OCI-M2 (cell line): ENCODE results near the gene NIT2.
"Not testable (repeated sequence)": the region's sequence is repeated elsewhere in the genome, so short reads cannot be mapped to it uniquely, and the experiment has no call there.

Experiments used
- DNase-seq: peaks from one replicate; lab custom pipeline; 2025; ENCODE audit not compliant: unreplicated experiment; lab: John Stamatoyannopoulos, UW

Gene NIT2, protein sequence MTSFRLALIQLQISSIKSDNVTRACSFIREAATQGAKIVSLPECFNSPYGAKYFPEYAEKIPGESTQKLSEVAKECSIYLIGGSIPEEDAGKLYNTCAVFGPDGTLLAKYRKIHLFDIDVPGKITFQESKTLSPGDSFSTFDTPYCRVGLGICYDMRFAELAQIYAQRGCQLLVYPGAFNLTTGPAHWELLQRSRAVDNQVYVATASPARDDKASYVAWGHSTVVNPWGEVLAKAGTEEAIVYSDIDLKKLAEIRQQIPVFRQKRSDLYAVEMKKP

DNA sequence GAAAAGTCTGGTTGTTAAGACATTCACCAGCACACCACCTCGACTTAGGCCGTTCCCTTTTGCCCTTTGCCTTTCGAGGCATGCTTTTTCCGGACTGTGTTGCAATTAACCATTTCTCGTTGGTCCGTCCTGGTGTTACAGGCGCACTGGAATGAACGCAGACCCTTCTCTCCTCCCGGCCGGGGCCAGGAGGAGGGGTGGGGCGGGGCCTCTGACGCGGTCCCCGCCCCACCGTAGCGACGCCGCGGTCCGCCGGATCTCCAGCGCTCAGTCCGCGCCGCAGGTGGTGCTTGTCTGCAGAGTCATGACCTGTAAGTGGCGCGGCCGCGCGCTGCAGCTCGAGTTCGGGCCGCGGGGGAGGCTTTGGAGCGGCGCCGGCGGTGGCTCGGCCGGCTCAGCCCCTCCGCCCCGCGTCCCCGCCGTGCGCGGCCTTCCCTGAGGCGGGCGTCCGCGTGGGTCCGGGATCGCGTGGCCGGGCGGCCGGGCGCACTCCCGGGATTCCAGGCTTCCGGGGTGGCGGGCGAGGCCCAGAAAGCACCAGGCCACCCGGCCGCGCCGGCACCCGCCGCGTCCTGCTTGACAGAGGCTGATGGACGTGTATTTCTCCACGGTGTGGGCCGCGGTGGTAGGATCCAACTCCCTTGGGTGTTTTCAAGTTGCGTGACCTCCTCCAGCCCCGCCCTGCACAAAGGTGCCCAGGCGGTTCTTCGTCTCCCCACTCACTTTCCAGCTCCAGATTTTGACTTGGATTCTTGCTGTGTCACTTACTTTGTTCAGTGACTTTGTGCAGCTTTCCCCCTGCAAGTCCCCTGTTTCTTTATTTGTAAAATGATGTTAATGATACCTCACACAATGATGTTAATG, at the start of gene NIT2:
TSS of gene NIT2 (plus strand) at position 270 of the 864 bp plus-strand sequence. CDS start at position 305, 35 bp downstream.
- peak; percentile 38 for DNase-seq

DNA sequence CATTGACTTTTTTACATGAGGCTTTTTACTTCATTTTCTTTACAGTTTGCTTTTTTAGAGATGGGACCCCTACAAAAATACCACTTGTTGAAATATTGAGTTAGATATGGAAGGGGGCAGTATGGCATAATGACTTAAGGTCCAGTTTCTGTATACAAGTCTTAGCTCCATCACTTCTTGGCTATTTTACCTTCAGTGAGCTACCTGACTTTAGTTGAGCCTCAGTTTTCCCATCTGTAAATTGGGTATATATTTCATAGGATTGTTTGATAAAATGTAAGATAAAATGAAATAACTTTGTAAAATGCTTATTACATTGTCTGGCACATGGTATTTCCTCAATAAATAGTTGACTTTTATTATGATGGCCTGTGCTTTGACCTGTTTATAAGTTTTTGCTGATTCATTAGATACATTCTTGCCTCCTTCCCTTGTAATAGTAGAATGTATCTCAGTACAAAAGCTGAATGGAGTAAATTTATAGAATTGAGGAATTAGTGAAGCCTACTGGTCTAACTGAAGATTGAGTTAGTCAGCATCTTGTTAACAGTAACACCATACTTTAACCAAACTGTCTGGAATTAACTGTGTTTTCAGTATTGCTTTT, 46.2 kb upstream of the NIT2 start:
- no peak for DNase-seq

DNA sequence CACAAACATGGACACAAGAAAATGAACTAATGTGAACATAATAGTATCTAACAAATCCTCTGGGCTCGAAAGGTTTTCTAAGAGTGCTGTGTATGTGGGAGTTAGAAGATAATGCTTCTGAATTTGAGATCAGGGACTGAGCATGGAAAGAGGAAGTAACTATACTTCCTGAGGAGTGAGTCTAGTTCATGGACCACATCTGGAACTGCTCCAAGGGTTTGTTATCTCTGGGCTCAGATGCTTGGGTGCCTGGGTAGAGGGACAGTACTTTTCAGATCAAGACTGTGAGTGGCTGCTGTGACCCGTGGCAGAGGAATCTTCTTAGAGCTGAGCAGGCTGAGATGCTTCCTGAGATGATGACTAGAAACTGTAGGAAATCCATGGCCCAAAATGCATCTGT, 45.2 kb upstream of the NIT2 start:
- peak; percentile 75 for DNase-seq

DNA sequence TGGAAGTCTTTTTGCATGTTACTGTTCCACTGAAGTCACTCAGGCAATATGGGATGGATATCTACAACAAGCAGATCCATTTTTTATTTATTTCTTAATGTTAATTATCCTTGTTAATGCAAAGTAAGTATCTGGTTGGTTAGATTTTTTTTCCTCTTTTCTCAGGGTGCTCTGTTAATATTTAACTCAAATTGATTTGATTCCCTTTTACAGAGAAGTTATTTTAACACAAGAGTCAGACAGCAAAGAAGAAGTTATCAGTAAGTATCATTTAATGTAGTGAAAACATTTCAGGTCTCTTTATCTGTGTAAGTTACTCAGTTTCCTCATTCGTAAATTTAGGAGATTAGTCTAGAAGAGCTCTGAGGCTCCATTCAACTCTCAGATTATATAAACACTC, 39.5 kb upstream of the NIT2 start:
- no peak for DNase-seq

DNA sequence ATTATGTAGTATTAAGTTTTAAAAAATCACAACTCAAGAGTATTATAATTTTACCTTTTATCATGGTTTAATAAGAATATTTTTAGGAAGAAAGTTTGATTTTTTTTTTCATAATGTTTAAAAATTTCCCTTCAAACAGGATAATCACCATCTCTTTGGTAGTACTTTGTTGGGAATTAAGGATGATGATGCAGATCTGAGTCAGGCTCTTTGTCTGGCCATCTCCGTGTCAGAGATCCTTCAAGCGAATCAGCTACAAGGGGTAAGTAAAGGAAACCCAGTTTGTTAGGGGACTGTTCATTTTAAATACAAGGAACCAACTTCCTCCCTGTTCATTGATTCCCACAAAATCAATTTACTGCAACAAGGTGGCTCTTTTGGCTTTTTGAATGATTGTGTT, 36.8 kb upstream of the NIT2 start:
- DNase-seq, result no peak

DNA sequence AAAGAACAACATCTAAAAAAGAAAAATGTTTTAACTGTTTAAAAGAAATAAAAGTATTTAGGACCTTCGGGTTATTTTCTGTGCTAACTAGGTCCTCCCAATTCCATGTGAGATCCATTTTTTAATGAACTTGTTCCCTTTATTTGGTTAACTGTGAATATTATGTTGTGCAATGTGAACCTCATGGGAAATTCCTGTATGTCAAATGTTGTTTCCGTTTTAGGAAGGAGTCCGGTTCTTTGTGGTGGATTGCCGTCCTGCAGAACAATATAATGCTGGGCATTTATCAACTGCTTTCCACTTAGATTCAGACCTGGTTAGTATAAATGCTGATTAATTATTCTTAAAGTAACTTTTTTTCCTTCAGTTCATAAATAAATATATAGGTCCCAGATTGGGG, 35.5 kb upstream of the NIT2 start:
- DNase-seq, result no peak

DNA sequence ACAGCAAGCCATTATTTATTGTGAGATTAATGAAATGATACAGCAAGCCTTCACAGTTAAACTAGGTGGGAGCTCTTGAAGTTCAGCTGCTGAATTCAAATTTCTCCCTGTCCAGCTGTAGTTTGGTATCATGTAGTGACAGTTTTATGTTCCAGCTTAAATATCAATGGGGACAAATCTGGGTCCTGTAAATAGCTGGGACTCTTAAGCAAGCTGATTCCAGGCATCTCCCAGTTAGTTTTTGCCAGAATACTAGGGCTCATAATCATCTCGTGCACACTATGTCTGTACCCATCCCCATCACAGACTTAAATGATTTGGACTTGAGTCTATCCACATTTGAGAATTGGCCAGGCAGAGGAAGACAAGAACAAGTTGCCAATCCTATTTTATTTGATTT, 27.9 kb upstream of the NIT2 start:
- DNase-seq, result no peak

DNA sequence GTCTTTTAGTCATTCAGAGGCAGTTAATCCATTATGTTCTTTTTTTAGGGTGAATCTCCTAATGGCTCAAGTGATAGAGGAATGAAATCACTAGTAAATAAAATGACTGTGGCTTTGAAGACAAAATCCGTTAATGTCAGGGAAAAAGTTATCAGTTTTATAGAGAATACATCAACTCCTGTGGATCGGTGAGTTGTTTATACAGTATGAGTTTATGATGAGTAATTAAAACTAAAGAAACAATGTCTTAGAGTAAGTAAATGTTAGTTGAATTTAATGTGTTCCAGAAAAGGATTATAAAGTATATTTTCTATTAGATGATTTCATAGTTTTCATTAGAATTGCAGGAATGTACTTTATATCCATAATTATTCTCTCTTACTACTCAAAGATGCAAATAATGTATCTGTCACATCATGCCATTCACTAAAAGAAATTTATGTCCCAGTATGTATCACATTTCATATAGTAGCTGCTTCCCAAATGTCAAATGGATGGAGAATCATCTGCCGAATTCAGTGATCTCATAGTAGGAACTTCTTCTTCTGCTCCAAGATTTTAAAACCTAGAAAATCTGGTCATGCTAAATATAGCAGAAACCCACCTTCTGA, 24.1 kb upstream of the NIT2 start:
- DNase-seq, result no peak

DNA sequence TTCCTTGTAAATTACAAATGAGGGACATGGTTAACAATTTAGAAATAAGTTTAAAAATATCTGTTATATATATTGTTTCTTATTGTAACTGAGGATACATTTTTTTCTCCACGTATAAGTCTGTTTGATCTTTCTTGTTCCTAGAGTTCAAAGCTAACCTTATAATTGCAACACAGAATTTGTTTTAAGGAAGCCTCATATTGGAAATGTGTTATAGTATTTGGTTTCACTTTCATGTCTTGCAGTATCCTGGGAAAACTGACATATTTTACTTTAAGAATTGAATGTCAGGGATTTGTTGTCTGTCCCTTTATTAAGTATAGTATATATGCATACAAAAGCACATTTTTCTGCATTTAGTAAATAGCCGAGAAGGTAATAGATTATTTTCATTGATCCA, 23.5 kb upstream of the NIT2 start:
- no peak for DNase-seq

DNA sequence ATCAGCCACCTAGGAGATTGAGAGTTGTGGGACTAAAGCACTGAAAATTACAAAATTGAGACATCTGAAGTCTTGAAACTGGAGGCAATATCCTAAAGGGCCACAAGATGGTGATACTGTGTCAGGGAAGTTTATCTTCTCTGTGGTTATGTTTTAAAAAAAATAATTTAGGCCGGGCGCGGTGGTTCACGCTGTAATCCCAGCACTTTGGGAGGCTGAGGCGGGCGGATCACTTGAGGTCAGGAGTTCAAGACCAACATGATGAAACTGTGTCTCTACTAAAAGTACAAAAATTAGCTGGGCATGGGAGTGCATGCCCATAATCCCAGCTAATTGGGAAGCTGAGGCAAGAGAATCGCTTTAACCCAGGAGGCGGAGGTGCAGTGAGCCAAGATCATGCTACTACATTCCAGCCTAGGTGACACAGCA, 17.9 kb upstream of the NIT2 start:
- DNase-seq, result no peak

DNA sequence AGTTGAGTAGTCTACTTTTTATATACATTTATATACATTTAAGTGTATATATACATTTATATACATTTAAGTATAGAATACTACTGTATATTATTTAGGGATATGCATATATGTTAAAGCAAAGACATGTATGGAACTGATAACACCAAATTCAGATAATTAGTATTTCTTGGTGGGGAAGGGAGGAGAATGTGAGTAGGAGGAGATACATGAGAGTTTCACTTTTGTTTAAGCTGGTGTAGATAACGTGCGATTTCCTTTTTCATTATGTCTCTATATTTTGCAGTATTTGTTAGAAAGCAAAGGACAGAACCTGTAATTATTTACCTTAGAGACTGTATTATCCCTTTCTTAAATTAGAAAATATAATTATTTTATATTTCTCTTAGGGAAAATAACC, 16.6 kb upstream of the NIT2 start:
- no peak for DNase-seq

DNA sequence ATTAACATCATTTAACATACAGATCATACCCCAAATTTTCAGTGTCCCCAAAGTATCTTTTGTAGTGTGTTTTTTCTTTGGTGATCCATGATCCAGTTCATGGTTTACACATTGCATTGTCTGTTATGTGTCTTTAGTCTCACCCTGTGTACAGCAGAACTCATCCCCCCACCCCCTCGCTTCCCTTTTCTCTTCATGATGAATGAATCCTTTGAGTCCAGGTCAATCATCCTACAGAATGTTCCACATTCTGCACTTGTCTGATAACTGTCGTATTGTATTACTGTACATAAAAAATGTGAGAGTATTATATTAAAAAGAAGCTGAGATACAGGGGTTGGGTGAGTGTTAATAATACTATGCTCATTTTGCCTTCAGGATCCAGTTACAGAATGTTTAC, 14.6 kb upstream of the NIT2 start:
- no peak for DNase-seq

DNA sequence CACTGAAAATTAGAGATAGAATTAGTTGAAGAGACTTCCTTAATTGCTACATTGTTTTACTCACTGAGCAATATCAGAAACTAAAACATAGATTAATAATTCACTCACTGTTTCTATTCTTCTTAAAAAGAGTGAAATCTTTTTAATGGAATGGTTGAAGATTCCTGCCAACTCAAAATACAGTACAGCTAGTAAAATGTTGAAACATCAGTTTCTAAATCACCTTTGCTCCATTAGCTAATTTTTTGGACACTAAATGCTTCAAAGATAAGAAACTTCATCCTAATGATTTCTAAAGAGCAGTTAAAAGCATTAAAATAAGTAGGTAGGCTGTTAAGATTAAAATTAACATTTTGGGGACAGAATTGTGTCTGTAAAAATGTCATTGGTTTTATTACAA, 10.5 kb upstream of the NIT2 start:
- no peak for DNase-seq

DNA sequence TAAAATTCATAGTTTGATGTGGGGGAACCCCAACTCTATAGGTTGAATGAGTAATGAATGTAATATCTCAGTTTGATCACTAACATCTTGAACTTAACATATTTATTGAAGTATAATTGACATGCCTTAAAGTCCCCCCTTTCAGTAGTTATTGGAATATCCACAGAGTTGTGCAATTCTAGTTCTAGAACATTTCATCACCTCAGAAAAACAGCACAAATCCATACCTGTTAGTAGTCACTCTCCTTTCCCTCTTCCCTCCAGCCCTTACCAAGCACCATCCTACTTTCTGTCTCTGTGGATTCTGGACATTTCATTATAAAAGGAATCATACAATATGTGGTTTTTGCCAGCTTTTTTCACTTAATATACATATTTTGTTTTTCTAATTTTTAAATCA, 8.7 kb upstream of the NIT2 start:
- no peak for DNase-seq

DNA sequence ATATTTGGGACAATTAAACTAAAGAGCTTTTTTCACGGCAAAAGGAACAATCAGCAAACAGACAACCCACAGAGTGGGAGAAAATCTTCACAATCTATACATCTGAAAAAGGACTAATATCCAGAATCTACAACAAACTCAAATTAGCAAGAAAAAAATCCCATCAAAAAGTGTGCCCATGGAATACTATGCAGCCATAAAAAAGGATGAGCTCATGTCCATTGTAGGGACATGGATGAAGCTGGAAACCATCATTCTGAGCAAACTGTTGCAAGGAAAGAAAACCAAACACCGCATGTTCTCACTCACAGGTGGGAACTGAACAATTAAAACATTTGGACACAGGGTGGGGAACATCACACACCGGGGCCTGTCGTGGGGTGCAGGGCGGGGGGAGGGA, 7.2 kb upstream of the NIT2 start:
- not testable (repeated sequence) for DNase-seq

DNA sequence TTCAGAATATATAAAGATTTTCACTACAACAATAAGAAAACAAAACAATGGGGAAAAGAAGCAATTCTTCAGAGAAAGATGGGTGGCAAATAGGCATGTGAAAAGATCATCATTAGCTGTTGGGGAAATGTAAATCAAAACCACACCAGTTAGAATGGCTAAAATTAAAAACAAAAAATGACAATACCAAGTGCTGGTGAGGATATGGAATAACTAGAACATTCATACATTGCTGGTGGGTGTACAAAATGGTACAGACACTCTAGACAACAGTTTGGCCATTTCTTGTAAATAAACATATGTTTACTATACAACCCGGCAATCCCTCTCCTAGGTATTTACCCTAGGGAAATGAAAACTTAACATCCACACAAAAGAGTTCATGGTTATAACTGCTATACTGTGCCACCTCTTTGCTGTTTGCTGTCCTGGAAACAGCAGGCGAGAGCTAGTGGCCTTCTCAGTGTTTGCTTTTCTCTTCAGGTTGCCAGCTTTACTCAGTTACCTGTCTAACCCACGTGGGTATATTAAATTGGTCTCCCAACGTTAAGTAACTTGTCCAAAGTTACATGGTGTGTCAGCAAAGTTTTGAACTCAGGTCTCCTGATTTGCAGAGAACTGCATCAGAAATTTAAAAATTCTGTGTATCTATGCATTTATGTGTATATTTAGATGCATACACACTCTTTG, 4.6 kb upstream of the NIT2 start:
- no peak for DNase-seq

DNA sequence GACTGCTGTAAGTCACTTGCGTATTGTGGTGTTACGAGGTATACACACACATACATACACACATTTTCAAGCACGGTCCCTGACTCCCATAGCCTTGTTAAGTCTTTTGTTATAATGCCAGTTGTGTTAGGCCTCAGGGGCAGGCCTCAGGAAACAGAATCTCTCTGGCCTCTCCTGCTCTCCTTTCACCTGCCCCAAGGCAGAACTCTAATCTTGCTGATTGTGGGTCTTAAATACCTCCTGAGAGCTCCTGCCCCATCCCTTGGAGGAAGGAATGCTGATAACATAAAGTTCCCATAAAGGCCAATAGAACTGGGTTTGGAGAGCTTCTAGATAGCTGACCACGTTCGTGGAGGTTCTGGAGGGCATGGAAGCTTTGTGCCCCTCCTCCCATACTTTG, 3.9 kb upstream of the NIT2 start:
- DNase-seq, result no peak

DNA sequence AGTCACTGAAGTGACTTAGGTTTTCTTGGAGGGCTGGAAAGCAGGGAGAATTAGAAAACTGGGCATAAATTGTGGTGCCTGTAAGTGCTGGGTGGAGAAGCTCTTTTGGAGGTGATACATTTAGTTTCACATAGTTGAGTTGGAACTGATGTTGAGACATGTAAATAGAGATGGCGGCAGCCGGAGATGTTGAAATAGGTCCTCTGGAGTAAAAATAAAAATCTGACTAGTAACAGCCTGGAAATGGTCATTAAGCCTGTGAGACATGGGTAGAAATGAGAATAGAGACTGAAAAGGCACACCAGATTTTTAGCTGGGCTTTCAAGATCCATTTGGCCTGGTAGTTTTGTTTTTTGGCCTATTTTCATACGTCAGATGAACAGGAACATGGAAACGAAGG, 2.9 kb upstream of the NIT2 start:
- DNase-seq, result no peak

DNA sequence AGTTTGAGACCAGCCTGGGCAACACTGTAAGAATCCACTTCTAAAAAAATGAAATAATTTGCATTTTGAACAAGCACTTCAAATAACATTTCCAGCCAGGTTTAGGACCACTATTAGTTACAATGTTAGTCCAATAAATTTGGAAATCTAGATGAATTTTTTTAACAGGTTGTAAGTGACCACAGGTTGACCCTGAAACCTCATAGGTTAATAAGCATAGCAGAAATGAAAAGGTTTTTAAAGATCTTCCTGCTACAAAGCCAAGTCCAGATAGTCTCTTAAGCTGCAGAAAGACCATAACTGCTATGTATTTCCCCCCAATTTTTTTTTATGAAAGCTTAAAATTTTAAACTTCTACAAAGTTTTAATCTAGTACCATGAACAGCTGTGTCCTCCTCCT, 1.5 kb upstream of the NIT2 start:
- no peak for DNase-seq

DNA sequence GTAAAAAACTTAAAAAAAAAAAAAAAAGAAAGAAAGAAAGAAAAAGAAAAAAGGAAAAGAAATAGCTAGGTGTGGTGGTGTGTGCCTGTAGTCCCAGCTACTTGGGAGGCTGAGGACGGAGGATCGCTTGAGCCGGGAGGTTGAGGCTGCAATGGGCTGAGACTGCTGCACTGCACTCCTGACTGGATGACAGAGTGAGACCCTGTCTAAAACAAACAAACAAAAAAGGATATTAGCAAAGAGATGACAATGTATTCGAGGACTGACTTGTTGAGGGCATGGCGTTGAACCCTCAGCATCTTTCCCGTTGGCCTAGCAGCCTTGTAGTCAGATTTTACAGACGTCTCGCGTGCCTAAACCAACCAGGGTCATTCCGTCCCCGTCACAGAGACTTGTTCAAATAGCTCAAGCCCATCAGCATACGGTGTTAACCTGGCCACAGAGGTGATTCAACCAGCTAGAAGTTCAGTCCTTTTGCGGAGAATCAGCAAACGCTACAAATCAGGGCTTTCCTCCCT, 528 bp upstream of the NIT2 start:
- no peak for DNase-seq

DNA sequence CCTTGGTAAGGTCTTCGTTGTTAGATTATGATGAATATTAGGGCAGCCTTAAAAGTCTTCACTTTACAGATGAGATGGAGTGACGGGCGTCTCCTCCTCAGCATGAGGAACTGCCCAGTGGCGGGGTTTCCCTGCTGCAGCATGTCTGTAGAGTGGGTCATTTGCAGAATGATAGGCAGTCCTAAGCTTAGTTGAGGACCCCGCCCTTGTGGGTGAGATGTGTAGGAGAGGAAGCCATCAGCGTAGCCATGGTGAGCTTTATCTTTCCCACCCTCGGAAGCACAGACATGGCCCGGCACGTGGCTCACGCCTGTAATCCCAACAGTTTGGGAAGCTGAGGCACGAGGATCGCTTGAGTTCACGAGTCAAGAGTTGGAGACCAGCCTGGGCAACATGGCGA, 877 bp downstream of the NIT2 start:
- peak; percentile 38 for DNase-seq
